B cell (primary cell): ENCODE data around the gene CPSF4L.

Source experiments
- CTCF ChIP-seq: fragments of 200-600 bp; IDR thresholded peaks from one replicate; pipeline ENCODE4 v1.8.0; 2022; ENCODE audit warnings: antibody characterized with exemption, mild to moderate bottlenecking
- EZH2 ChIP-seq: IDR thresholded peaks from 2 replicates; pipeline ENCODE4 v1.6.1; 2012; ENCODE audit warnings: borderline replicate concordance, low read depth, mild to moderate bottlenecking, moderate library complexity, low read length; ENCODE audit not compliant: insufficient read depth, poor library complexity, severe bottlenecking

GRCh38 chr17:73198930-73199260, 62.8 kb downstream of the CPSF4L start:
- TF ChIP-seq CTCF (no peak), EZH2 (no peak)
